HG03066 (cell line): ENCODE data around the gene LMBR1.
"Not testable (repeated sequence)": the region's sequence is repeated elsewhere in the genome, so short reads cannot be mapped to it uniquely, and the experiment has no call there.

Source experiments
- ATAC-seq: cut with Tn5 transposase; IDR thresholded peaks from one replicate; pipeline ENCODE4 v1.9.1; 2021; ENCODE audit warnings: low read depth; ENCODE audit not compliant: unreplicated experiment

LMBR1 gene

DNA sequence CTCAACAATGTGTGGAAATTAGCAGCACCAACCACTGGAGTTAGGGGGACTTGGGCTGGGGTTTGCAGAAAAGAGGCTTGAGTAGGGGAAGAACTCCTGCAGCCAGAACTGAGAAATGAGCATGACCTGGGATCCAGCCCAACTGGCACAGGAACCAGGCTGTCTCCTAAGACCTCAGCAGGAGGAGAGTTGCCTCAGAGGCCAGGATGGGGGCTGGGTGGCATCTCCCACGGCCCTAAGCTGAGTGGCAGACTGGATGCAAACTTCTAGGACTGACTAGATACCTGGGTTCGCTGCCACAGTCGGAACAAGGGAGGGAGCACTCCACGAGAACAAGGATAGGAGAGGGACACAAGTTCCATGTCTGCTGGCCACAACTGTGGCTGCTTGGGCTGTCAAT, 189.8 kb downstream of the LMBR1 start:
- ATAC-seq: no peak

DNA sequence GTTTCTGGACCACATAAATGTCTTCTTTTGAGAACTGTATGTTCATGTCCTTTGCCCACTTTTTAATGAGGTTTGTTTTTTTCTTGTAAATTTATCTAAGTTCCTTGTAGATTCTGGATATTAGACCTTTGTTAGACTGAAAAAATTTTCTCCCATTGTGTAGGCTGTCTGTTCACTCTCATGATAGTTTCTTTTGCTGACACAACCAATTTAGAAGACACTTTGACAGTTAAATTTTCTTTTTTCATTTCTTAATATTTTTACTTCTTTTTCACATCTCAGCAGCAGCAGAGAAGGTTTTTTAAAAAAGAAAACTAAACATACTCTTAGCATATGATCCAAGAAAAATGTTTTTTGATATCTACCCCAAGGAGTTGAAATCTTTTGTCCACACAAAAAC, 190.6 kb downstream of the LMBR1 start:
- no peak for ATAC-seq

DNA sequence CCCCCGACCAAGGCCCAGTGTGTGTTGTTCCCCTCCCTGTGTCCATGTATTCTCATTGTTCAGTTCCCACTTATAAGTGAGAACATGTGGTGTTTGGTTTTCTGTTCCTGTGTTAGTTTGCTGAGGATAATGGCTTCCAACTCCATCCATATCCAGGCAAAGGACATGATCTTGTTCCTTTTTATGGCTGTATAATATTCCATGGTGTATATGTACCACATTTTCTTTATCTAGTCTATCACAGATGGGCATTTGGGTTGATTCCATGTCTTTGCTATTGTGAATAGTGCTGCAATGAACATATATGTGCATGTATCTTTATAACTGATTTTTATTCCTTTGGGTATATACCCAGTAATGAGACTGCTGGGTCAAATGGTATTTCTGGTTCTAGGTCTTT, 191.2 kb downstream of the LMBR1 start:
- not testable (repeated sequence) for ATAC-seq

DNA sequence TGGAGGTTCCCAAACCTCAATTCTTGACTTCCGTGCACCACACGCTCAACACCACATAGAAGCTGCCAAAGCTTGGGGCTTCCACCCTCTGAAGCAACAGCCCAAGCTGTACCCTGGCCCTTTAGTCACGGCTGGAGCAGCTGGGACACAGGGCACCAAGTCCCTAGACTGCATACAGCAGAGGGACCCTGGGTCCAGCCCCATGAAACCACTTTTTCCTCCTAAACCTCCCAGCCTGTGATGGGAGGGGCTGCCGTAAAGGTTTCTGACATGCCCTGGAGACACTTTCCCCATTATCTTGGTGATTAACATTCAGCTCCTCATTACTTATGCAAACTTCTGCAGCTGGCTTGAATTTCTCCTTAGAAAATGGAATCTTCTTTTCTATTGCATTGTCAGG, 194.5 kb downstream of the LMBR1 start:
- ATAC-seq: not testable (repeated sequence)

DNA sequence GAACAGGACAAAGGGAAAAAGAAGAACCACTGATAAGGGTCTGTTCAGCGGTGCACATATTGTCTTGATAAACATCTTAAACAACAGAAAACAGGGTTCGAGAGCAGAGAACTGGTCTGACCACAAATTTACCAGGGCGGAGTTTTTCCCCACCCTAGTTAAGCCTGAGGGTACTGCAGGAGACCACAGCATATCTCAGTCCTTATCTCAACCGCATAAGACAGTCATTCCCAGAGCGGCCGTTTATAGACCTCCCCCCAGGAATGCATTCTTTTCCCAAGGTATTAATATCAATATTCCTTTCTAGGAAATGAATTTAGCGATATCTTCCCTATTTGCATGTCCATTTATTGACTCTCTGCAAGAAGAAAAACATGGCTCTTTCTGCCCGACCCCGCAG, 195.7 kb downstream of the LMBR1 start:
- not testable (repeated sequence) for ATAC-seq

DNA sequence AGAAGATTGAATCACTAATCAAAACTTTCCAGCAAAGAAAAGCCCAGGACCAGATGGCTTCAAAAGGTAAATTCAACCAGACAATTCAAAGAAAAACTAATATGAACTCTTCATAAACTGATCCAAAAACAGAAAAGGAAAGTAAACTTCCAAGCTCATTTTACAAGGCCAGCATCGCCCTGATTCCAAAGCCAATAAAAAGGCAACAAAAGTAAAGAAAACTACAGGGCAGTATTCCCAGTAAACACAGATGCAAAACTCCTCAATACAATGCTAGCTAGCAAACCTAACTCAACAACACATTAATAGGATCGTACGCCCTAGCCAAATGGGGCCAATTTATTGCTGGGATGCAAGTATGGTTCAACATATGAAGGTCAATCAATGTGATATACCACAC, 199.4 kb downstream of the LMBR1 start:
- no peak for ATAC-seq

DNA sequence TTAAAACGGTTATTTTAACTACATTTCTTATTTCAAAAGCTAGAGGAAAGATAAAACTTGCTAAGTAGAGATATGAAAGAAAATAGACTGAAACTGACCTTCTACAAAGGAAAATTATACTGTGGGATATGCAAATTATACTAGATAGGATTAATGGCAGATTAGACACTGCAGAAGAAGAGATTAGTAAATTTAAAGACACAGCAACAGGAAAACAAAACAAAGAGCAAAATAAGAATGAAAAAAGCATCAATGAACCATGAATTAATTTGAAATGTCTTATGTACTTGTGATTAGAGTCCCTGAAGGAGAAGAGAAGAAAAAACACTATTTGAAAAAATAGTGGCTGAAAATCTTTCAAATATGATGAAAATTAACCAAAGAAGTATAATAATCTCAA, 200.1 kb downstream of the LMBR1 start:
- ATAC-seq: no peak

DNA sequence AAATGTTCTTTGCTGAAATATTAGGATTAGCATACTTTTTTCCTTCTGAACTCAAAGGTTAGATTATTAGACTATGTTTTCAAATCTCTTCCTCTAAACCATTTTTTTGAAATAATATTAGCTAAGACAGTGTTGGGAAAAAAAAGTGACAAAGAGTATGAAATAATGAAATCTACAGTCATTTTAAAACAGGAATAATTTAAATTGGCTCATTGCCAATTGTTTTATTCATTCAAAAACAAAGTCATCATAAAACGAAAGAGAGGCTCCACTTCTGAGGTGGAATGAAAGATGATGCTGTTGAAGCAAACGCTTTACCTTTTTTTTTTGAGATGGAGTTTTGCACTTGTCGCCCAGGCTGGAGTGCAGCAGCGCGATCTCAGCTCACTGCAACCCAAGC, 201.2 kb downstream of the LMBR1 start:
- ATAC-seq: no peak

DNA sequence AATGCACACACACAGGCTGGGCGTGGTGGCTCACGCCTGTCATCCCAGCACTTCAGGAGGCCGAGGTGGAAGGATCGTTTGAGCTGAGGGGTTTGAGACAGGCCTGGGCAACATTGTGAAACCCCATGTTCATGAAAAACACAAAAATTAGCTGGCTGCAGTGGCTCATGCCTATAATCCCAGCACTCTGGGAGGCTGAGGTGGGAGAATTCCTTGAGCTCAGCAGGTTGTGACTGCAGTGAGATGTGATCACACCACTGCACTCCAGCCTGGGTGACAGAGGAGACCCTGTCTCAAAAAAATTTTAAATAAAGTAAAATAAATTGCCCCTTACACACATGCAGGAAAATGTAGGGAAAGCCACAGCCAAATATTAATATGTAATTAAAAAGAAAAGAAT, 208.3 kb downstream of the LMBR1 start:
- ATAC-seq: no peak

DNA sequence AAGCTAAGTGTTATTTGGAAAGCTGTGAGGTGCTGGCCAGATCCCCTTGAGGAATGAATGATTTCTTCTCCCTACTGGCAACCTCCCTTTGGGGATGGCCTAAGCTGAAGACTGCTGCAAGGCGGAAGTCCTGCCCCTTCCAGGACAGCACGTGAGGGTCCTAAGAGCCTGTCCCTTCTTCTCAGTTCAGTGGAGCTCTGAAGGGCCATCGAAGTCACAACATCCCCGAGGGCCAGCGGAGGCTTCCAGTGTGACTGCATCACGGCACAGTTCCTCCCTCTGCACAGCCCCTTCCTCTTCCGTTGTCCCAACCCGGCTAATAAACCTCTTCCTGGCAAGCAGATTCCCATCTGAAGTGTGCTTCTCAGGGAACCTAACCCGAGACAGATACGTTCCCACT, 208.7 kb downstream of the LMBR1 start:
- ATAC-seq: no peak

DNA sequence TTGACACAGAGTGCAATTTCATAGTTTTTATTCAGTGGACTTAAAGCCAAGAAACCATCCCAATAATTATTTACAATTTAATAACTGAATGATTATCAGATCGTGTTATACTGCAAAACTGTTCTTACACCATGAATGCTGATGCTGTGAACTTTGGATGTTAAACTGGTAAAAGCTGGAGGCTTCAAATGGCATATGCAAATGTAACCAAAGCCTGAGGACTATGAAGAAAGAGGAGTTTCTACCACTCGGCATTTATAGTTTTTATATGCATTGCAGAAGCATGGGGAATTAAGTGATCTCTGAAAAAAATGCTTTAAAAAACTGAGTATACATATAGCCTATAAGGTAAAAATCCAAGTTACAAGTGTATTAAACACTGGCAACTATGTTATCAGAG, 210.1 kb downstream of the LMBR1 start:
- ATAC-seq: no peak

DNA sequence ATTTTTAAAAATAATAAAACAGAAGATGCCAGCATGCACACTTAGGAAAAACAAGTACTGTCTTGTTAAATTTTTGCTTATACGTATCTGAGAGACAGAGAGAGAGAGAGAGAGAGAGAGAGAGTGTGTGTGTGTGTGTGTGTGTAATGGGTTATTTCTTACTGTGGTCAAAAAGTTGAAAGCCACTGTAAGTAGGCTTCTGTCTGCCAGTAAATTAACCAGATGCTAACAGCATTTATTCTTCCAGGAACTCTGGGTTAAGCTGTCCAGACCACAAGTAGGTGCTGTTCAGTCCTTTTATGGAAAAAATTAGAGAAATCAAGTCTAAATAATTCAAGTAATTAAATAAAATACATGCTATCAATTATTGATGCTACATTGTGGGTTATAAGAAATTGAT, 212.7 kb downstream of the LMBR1 start:
- no peak for ATAC-seq

DNA sequence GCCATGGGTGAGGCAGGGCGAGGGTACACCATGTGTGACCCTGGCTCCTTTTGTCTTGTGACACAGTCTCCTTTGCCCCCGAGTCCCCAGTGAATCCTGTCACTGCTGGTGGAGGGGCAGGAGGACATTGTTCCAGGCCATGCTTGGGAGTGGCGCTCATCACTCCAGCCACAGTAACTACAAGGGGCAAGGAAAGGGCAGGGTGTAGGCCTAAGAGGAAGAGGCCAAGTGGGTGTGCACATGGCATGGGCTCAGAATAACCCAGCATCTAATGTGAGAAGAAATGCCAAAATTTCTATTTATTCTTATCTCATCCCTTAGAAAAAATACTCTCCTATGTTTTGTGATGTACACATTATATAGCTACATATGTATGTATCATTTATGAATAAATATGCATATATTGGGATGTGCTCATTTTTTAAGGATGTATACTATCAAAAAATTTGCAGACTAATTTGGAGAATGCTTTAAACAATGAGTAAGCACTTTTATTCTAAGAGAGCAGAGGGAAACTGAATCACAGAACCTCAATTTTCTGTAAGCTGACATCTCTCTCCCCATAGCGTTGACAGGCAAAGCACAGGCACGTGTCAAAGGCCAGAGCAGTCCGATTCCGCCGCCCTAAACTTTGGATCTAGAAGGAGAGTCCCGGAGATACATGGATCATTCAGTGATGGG, 215.5 kb downstream of the LMBR1 start:
- ATAC-seq: no peak

DNA sequence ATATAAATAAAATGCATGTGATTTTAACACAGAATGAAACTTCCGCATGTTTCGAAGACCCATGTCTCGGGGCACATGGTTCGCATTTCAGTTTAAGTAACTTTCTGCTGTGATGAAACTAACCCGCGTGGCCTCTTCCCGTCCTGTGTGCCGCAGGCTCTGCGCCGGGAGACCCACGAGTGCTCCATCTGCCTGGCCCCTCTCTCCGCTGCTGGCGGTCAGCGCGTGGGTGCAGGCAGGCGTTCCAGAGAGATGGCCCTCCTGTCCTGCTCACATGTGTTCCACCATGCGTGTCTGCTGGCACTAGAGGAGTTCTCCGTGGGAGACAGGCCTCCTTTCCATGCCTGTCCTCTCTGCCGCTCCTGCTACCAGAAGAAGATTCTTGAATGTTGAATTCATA, 216.7 kb downstream of the LMBR1 start:
- no peak for ATAC-seq

DNA sequence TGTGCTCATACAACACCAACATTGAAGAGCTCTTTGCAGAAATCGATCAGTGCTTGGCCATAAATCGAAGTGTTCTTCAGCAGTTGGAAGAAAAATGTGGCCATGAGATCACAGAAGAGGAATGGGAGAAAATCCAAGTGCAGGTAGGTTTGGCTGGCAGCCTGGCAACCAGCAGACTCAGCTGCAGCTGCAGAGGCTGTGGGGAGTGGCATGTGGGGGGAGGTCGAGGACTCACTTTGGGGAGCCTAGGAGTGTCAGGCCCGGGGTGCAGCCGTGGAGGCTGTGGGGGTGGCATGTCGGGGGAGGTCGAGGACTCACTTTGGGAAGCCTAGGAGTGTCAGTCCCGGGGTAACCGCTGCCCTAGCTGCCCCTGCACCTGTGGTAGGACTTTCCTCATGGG, 217.3 kb downstream of the LMBR1 start:
- no peak for ATAC-seq

DNA sequence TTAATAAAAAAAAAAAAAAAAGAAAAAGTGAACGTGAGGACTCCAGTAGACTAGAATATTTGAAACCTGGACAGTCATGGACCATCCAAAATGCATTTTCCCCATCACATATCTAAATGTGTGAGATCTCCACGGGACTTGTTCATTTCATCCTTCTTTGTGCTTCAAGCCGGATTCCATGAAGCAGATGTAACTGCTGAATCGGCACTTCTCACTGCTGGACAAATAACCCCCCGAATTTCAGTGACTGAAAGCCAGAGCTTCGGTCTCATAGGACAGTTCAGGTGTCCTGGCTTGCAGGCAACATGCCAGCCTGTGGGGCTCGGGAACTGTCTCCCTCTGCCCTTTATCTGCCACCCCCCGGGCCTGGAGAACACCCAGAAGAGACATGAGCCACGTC, 219.1 kb downstream of the LMBR1 start:
- no peak for ATAC-seq

DNA sequence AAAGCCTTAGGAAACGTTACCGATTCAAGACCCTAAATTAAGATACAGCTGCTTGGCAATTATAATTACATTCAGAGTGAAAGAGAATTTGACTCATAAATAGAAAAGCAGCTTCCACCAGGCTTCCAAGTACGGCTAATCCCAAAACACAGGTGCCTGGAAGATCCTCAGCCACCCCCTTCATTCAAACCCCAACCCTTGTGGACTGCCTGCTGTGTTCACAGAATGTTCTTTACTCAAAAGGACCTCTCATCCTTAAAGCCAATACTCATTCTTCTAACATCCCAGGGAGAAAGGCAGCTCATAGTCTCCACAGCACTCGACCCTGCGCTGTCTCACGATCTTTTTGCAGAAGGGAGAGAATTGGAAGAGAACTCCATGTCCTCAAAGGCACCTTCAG, 219.5 kb downstream of the LMBR1 start:
- no peak for ATAC-seq

DNA sequence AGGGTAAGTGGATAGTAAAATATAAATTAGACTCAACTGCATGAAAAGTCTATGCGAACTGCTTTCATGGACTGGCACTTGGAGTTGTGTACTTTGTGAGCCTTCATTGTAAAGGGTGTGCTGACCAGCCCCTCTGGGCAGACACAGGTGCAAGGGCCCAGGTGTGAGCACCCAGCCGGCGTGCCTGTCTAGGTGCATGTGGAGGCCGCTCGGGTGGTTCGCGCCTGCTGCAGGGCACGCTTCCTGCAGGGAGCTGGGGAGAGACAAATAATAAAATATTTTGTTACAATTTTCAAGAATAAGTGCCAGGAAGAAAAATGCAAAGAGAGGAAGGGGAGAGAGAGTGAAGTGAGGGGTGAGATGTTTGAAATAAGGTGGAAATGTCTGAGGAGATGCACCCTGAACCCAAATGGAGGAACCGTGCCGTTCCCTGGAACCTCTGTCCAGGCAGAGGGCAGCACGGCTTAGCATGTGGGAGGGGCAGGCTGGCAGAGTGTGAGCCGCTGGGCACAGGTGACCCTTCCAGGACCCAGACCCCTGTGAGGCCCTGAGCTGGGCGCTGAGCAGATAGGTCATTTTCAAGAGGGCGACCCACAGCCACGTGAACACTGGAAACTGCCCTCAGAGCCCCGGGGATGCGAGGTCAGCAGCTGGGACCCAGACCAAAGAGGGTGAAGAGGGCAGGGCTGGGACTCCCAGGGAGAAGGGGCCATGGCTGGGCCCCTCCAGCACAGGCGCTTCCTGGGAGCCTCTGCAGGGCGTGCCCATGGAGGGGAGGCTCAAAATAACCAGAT, 223.8 kb downstream of the LMBR1 start:
- ATAC-seq: no peak

DNA sequence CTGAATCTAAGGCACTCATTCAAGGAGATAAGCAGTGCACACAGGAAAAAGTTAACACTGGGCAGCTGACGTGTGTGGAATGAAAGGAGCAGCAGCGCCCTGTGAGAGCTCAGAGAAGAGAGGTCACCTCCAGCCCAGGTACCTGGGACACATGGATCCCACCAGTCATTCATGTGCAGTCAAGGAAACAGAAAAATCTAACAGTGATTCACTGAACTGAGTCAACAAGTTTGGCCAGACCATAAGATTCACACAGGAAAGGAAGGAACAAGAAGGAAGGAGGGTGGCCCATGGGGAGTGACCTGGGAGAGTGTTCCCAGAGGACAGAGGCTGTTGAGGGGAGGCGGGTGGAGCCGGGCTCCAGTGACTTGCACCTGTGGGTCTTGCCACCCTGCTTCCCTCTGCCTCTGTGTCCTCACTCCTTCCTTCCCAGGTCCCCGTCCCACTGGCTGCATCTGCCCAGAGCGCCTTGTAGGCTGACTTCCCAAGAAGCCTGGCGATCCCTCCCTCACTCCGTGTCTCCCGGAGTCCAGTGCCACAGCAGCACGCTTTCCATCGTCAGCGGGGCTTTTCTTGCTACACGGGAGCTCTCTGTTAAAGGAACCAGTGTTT, 224.7 kb downstream of the LMBR1 start:
- no peak for ATAC-seq

DNA sequence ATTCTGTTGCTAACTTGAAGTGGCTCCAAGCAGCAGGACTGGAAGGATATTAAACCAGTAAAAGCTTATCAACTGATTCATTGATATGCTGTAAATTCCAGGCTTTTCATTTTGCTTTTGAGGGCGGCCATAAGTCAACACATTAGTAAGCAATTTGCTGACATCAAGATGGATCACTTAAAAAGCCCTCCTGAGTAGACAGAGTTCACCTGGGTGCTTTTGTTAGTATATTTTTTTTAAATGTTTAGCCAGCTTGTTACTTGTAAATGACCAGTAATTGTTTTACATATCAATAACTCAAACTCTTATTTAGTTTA, 225.9 kb downstream of the LMBR1 start:
- ATAC-seq: no peak

DNA sequence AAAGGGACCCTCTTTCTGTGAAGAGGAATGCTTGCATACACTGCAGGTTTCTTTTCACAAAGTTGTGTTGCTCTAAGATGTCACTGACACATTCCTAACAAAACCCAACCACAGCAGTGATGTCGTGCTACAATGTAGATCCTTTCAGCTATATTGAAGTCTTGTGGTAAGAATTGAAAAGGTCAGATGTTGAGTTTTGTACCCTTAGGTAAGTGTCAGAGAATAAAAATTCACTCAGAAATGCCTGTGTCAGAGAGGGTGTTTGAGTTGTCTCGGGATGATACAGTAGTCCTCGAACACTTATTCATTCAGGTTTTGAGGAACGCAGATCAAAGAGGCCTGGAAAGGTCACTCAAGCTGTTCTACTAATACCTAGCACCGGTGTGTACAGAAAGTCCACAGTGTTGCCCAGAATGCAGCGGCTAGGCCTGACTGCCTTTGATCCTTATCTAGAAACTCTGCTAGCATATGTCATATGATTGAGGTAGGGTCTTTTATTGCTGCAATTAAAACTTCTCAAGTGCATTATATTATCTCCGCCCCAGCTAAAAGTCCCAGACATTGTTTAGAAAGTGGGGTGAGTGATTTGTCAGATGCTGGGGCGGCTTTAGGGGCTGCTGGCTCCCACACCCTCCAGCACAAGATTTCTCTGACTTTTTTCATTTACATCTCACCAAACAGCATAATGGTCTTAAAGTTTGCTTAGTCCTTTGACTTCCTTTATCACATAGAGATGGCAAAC, 226.4 kb downstream of the LMBR1 start:
- ATAC-seq: no peak
